ENCODE results near the gene MEI1.

Gene MEI1

DNA sequence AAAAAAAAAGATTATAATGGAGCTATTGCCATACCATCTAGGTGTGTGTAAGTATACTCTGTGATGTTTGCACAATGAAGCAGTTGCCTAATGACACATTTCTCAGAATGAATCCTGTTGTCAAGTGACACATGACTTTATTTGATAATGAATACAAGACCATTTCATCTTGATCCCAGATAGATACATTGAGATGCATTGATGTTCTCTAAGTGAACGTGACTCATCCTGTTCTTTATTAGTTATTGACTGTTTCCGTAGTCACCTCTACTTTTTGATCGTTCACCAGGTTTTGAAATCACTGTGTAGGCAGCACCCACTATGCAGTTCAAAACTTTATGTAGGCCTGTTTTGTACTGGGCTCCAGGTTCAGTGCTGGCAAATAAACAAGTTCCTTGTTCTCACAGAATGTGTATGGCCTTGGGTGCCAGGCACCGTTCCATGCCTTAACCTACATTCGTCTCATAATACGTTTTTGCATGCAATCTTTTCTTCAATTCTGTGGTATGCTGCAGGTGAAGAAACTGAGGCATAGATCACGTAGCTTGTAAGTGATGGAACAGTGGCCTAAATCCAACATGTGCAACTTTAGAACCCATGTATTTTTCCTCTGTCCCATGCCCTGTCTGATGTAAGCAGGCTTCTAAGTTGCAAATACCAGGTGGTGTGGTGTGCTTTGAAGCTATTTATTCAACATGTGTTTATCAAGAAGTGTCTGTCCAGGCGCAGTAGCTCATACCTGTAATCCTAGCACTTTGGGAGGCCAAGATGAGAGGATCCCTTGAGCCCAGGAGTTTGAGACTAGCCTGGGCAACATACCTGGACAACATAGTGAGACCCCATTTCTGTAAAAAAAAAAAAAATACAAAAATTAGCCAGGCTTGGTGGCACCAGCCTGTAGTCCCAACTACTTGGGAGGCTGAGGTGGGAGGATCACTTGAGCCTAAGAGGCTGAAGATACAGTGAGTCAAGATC lies 144.0 kb downstream of the MEI1 start:
- peaks cover 30% of the 10 kb centered on the region for H3K4me1 ChIP-seq (ENCODE audit: control insufficient read depth, insufficient read depth, low read length)
- no peak overlapping the region for H3K27ac ChIP-seq (ENCODE audit: low read depth, low read length)
- no peaks in the 10 kb centered on the region for H3K27me3 ChIP-seq (ENCODE audit: control insufficient read depth, insufficient read depth, low read length)
- H3K4me3 ChIP-seq (ENCODE audit: low read depth, low read length), result no peak overlapping the region
- H3K36me3 ChIP-seq (ENCODE audit: control insufficient read depth, insufficient read depth, low read length), result peaks cover 36% of the 10 kb centered on the region
- H3K9ac ChIP-seq (ENCODE audit: low read depth, low read length), result no peak overlapping the region
- H3K9me3 ChIP-seq (ENCODE audit: control insufficient read depth, insufficient read depth, low read length), result no peaks in the 10 kb centered on the region

DNA sequence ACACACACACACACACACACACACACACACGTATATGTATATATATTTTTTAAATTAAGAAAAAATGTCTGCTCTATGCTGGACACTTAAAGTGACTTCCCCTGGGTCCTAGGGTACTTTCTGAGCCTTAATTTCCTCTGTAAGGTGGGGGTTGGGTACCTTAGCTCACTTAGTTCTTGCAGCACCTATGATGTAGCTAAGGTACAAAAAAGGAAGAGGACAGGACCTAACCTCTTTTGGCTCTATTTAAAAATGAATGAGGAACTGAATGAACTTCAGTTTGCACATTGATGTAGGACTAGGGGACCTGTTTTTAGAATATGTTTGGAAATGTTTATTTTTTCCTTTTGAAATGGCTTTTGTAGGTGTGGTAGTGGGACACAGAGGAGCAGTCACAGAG lies 144.7 kb downstream of the MEI1 start:
- Histone ChIP-seq H3K4me1 (ENCODE audit: control insufficient read depth, insufficient read depth, low read length) (peaks cover 30% of the 10 kb centered on the region), H3K4me3 (ENCODE audit: low read depth, low read length) (no peak overlapping the region), H3K36me3 (ENCODE audit: control insufficient read depth, insufficient read depth, low read length) (peaks cover 30% of the 10 kb centered on the region), H3K27ac (ENCODE audit: low read depth, low read length) (no peak overlapping the region), H3K9ac (ENCODE audit: low read depth, low read length) (no peak overlapping the region), H3K9me3 (ENCODE audit: control insufficient read depth, insufficient read depth, low read length) (no peaks in the 10 kb centered on the region), H3K27me3 (ENCODE audit: control insufficient read depth, insufficient read depth, low read length) (no peaks in the 10 kb centered on the region)

DNA sequence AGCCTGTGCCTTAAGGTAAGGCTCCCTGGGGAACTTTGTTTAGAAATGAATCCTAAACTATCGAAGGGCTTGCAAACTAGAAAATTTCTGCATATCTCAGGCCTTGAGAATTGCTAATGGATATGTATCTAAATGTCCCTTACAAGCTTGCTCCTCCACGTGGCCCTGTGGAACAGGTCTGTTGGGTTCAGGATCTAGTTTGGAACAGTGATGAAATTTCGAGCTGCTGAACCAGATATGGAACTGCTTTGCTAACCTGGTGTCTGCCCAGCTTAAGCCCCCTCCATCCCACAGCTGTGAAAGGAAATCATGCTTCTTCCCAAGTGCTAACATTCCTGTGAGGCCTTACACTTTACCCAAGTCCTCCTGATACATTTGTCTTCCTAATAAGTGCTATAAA lies 145.2 kb downstream of the MEI1 start:
- H3K4me3 ChIP-seq (ENCODE audit: low read depth, low read length), result 0 out of 2 replicates have a peak overlapping the region, but pooled peaks have one; percentile 5
- H3K27ac ChIP-seq (ENCODE audit: low read depth, low read length), result no peak overlapping the region
- peaks cover 30% of the 10 kb centered on the region for H3K4me1 ChIP-seq (ENCODE audit: control insufficient read depth, insufficient read depth, low read length)

DNA sequence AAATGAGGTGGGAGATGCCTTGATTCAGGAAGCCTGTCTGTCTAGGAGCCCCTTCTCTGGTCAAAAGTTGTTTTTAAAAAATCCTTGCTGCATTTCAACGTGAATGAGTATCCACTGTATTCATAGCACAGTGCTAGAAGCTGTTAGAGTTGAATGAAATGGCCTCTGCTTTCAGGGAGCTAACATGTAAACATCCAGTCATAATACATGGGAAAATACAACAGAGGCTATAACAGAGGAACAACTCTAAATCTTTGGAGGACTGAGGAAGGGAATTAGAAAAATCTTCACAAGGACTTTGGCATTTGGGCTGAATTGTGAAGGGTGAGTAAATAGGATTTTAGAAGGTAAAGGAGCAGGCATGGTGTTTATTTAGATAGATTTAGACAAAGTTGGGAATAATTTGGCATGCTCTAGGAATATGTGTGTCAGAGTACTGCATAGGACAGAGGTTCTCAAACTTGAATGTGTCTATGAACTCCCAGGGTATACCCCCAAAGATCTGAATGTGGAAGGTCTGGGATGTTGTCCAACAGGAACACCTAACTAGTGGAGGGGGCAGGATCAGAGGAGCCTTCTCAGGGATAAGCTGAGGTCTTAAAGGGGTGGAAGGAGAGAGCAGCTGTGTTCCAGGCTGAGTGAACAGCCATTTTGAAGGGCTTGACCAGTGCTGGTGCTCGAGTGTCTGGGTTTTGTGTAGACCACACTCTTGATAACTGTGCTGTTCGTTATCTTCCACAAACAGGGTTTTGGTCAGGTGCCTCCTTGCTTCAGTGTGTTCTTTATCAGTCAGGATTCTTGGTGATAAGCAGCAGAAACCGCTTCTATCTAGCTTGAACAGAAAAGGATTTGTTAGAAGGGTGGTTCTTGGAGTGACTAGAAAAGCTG lies 146.3 kb downstream of the MEI1 start:
- H3K4me1 ChIP-seq (ENCODE audit: control insufficient read depth, insufficient read depth, low read length), result peaks cover 30% of the 10 kb centered on the region
- no peak overlapping the region for H3K9ac ChIP-seq (ENCODE audit: low read depth, low read length)
- H3K4me3 ChIP-seq (ENCODE audit: low read depth, low read length), result no peak overlapping the region
- H3K27me3 ChIP-seq (ENCODE audit: control insufficient read depth, insufficient read depth, low read length), result no peaks in the 10 kb centered on the region
- no peaks in the 10 kb centered on the region for H3K9me3 ChIP-seq (ENCODE audit: control insufficient read depth, insufficient read depth, low read length)
- H3K36me3 ChIP-seq (ENCODE audit: control insufficient read depth, insufficient read depth, low read length), result peaks cover 29% of the 10 kb centered on the region
- peak overlapping the region; percentile 57 for H3K27ac ChIP-seq (ENCODE audit: low read depth, low read length)

More for the DNA sequence above, 145.2 kb downstream of the MEI1 start:
- H3K27me3 ChIP-seq (ENCODE audit: control insufficient read depth, insufficient read depth, low read length), result no peaks in the 10 kb centered on the region
- no peaks in the 10 kb centered on the region for H3K9me3 ChIP-seq (ENCODE audit: control insufficient read depth, insufficient read depth, low read length)
- peaks cover 30% of the 10 kb centered on the region for H3K36me3 ChIP-seq (ENCODE audit: control insufficient read depth, insufficient read depth, low read length)
- H3K9ac ChIP-seq (ENCODE audit: low read depth, low read length), result no peak overlapping the region

DNA sequence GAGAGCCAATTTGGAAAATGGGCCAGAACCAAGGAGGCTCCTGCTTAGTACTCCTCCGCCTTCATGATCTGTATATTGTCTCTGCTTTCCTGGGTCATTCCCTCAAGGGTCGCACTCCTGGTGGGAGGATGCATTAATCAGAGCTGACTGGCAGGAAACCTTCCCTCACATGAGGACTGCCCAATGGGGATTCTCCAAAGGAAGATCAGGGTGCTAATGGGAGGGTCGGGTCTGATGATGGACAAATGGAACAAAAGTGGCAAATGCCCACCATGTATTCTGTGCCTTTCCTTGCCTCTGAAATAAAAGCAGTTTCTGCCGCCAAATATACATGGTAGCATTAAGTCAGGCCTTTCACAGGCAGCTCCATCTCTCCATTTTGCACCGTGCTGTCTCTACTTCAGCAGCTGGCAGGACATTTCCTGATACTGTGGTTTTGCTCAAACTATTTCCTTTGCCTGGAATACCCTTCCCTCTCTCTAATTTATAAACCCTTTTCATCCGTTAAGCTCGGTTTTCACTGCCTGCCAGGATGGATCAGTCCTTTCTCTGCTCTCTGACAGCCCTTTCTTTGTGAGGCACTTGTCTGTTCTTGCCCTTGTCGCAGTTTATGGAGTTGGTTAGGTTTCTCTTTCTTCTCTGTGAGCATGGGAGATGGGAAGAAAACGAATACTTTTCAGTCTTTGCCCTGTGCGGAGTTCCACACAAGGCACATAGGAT lies 147.1 kb downstream of the MEI1 start:
- no peaks in the 10 kb centered on the region for H3K27me3 ChIP-seq (ENCODE audit: control insufficient read depth, insufficient read depth, low read length)
- H3K9ac ChIP-seq (ENCODE audit: low read depth, low read length), result no peak overlapping the region
- peak overlapping the region; percentile 57 for H3K27ac ChIP-seq (ENCODE audit: low read depth, low read length)
- H3K4me1 ChIP-seq (ENCODE audit: control insufficient read depth, insufficient read depth, low read length), result peaks cover 30% of the 10 kb centered on the region
- H3K4me3 ChIP-seq (ENCODE audit: low read depth, low read length), result no peak overlapping the region
- peaks cover 22% of the 10 kb centered on the region; the same call in 1 of the 2 replicates for H3K36me3 ChIP-seq (ENCODE audit: control insufficient read depth, insufficient read depth, low read length)
- H3K9me3 ChIP-seq (ENCODE audit: control insufficient read depth, insufficient read depth, low read length), result no peaks in the 10 kb centered on the region

DNA sequence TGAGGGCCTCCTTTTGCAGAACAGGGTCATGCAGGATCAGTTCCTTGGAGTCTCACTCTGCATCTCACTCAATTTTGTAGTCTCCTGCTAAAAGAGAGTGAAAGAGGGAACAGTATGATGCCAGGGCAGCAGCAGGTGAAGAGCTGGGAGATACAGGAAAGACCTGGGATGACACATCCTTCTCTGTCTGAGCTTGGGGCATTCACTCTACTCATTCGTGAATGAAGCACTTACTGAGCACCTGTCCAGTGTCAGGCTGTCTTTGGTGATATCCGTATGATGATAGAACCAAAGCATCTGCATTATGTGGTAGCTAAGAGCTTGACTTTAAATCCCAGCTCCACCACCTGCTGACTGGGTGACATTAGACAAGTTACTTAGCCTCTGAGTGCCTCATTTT lies 148.0 kb downstream of the MEI1 start:
- H3K36me3 ChIP-seq (ENCODE audit: control insufficient read depth, insufficient read depth, low read length), result peaks cover 15% of the 10 kb centered on the region; the same call in 1 of the 2 replicates
- no peak overlapping the region for H3K27ac ChIP-seq (ENCODE audit: low read depth, low read length)
- peaks cover 30% of the 10 kb centered on the region for H3K4me1 ChIP-seq (ENCODE audit: control insufficient read depth, insufficient read depth, low read length)
- H3K27me3 ChIP-seq (ENCODE audit: control insufficient read depth, insufficient read depth, low read length), result no peaks in the 10 kb centered on the region
- H3K9ac ChIP-seq (ENCODE audit: low read depth, low read length), result no peak overlapping the region
- no peak overlapping the region for H3K4me3 ChIP-seq (ENCODE audit: low read depth, low read length)
- no peaks in the 10 kb centered on the region for H3K9me3 ChIP-seq (ENCODE audit: control insufficient read depth, insufficient read depth, low read length)

DNA sequence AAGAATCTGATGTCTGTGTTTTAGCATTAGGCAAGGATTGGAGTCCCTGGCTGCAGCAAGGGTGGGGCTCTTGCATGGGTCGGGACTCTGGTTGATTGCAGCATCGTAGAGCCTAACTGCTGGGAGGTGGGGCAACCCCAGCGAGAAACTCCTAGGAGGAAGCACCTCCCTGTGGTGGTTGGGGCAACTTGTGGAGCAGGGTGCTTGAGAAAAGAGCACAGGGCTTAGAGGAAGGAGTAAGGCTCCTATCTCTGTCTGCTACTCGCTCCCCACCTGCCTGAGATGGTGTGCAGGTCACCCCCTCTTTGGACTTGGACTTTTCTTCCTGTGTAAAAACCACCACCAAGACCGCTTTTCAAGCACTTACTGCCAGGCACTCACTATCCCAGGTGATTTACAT lies 149.2 kb downstream of the MEI1 start:
- Histone ChIP-seq H3K9me3 (ENCODE audit: control insufficient read depth, insufficient read depth, low read length) (no peaks in the 10 kb centered on the region), H3K36me3 (ENCODE audit: control insufficient read depth, insufficient read depth, low read length) (peaks cover 8% of the 10 kb centered on the region), H3K27ac (ENCODE audit: low read depth, low read length) (no peak overlapping the region), H3K9ac (ENCODE audit: low read depth, low read length) (no peak overlapping the region), H3K27me3 (ENCODE audit: control insufficient read depth, insufficient read depth, low read length) (no peaks in the 10 kb centered on the region), H3K4me3 (ENCODE audit: low read depth, low read length) (no peak overlapping the region), H3K4me1 (ENCODE audit: control insufficient read depth, insufficient read depth, low read length) (peaks cover 30% of the 10 kb centered on the region)

All from HUES48 (cell line).